Measurements from ENCODE around the gene PCDHGA1. TPM values are rescaled to one million over a fixed set of nuclear protein-coding genes. Genes with fewer than 3 reads are reported as not detected.

Gene PCDHGA1
- total RNA-seq, 1 experiment from 2014 or later = 0.63 TPM

- H4K5ac ChIP-seq (ENCODE audit: insufficient read length, low read depth, low read length) = no peak overlapping the region
- H3K9ac ChIP-seq (ENCODE audit: extremely low read depth, insufficient read length, low read length) = no peak overlapping the region
- H2BK120ac ChIP-seq (ENCODE audit: low read depth, low read length, poor library complexity, severe bottlenecking) = no peak overlapping the region
- no peak overlapping the region for H3T11ph ChIP-seq (ENCODE audit: low read length)
- peaks cover 67 to 79% of the 10 kb centered on the region in 2 experiments for H3K9me3 Mint-ChIP-seq
- peaks cover 17% of the 10 kb centered on the region for H3K27me3 Mint-ChIP-seq (ENCODE audit: low read depth)
- H3K27me3 ChIP-seq (ENCODE audit: insufficient read depth, low read length) = no peaks in the 10 kb centered on the region; the same call in 1 of the 2 replicates
- H3K27ac Mint-ChIP-seq = no peak overlapping the region
- H3K4me3 Mint-ChIP-seq = peak overlapping the region in 1 of 2 experiments; percentile 86; a peak in 1 of 5 replicates
- H3K4me2 ChIP-seq (ENCODE audit: insufficient read depth, insufficient read length, low read length) = no peak overlapping the region
- H2BK15ac ChIP-seq (ENCODE audit: low read depth, low read length) = no peak overlapping the region
- H2BK5ac ChIP-seq (ENCODE audit: insufficient read length, low read length) = no peak overlapping the region
- H3K27ac ChIP-seq (ENCODE audit: insufficient read length, low read depth, low read length) = no peak overlapping the region
- peaks cover 13% of the 10 kb centered on the region for H3K9me3 ChIP-seq (ENCODE audit: control insufficient read depth, low read depth, low read length)
- no CpG with 5 or more reads among the region's 74 CpGs for WGBS (ENCODE audit: extremely low coverage, insufficient read length, low lambda C conversion rate)
- no peaks in the 10 kb centered on the region for H3K79me2 ChIP-seq (ENCODE audit: insufficient read depth, low read length)
- TF ChIP-seq, protein P1, sequence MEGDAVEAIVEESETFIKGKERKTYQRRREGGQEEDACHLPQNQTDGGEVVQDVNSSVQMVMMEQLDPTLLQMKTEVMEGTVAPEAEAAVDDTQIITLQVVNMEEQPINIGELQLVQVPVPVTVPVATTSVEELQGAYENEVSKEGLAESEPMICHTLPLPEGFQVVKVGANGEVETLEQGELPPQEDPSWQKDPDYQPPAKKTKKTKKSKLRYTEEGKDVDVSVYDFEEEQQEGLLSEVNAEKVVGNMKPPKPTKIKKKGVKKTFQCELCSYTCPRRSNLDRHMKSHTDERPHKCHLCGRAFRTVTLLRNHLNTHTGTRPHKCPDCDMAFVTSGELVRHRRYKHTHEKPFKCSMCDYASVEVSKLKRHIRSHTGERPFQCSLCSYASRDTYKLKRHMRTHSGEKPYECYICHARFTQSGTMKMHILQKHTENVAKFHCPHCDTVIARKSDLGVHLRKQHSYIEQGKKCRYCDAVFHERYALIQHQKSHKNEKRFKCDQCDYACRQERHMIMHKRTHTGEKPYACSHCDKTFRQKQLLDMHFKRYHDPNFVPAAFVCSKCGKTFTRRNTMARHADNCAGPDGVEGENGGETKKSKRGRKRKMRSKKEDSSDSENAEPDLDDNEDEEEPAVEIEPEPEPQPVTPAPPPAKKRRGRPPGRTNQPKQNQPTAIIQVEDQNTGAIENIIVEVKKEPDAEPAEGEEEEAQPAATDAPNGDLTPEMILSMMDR (conservative IDR thresholded peaks at IDR 0.05) = no peak
- H3K23me2 ChIP-seq (ENCODE audit: insufficient read length, low read depth, low read length, poor library complexity, severe bottlenecking) = peaks cover 7% of the 10 kb centered on the region
- H3K56ac ChIP-seq (ENCODE audit: insufficient read length, low read depth, low read length) = no peak overlapping the region
- H3K18ac ChIP-seq (ENCODE audit: insufficient read length, low read depth, low read length) = no peak overlapping the region
- H3K4me1 ChIP-seq (ENCODE audit: insufficient read depth, low read length) = no peaks in the 10 kb centered on the region
- H2AFZ ChIP-seq (ENCODE audit: low read length) = no peak overlapping the region
- H3K79me1 ChIP-seq (ENCODE audit: insufficient read depth, low read depth, low read length, poor library complexity, severe bottlenecking) = no peaks in the 10 kb centered on the region
- no peak overlapping the region for H4K8ac ChIP-seq (replicated peaks; ENCODE audit: insufficient read length, low read depth, low read length)
- H2AK5ac ChIP-seq (ENCODE audit: insufficient read length, low read length) = no peak overlapping the region
- peaks cover 58 to 86% (median 65%) of the 10 kb centered on the region in 3 experiments for H3K36me3 Mint-ChIP-seq (ENCODE audit: insufficient read depth in 1 of 3, low read depth in 3 of 3)
- no peak overlapping the region for H3K4ac ChIP-seq (ENCODE audit: low read depth, low read length)
- peak; percentile 28 for DNase-seq
- H2BK12ac ChIP-seq (ENCODE audit: insufficient read length, low read depth, low read length) = no peak overlapping the region
- H4K91ac ChIP-seq (ENCODE audit: insufficient read length, low read depth, low read length) = no peak overlapping the region
- H2BK20ac ChIP-seq (ENCODE audit: low read depth, low read length, poor library complexity, severe bottlenecking) = no peak overlapping the region
- no peak overlapping the region for H3K14ac ChIP-seq (ENCODE audit: insufficient read depth, low read length)
- no peak overlapping the region for H3K23ac ChIP-seq (ENCODE audit: insufficient read length, low read depth, low read length)
- peaks cover 4 to 13% of the 10 kb centered on the region in 2 experiments; a peak in 3 of 4 replicates for H3K4me1 Mint-ChIP-seq
- no peaks in the 10 kb centered on the region for H4K20me1 ChIP-seq (ENCODE audit: control insufficient read depth, insufficient read depth, insufficient read length)
Measured at GRCh38 chr5:141419074-141419880, 89.0 kb downstream of the PCDHGA1 start.
